ENCODE data around the gene SCARB1. TPM values are rescaled to one million over a fixed set of nuclear protein-coding genes. Genes with fewer than 3 reads are reported as not detected.

Gene SCARB1
- total and polyA plus RNA-seq, 2 of the 13 experiments (the other 11 are each of a cell fraction or from before 2014, with no cell fraction given) = 63.4 to 160 TPM

GRCh38 chr12:124852329-124852831, 11.3 kb downstream of the SCARB1 start (continued):
- TF ChIP-seq ARID3A (IDR thresholded peaks at IDR 0.05; ENCODE audit: low read depth, low read length) = no peak
- TF ChIP-seq ZSCAN12 (CRISPR knock-in tag; IDR thresholded peaks at IDR 0.05) = no peak
- TF ChIP-seq HIC2 (CRISPR knock-in tag; IDR thresholded peaks at IDR 0.05; ENCODE audit: low read depth) = no peak
- no peak for TF ChIP-seq ZNF256 (CRISPR knock-in tag; conservative IDR thresholded peaks at IDR 0.05)
- TF ChIP-seq ZFP36 (IDR thresholded peaks at IDR 0.05; ENCODE audit: borderline replicate concordance, low read depth, low read length, partially characterized antibody) = no peak
- peak; percentile 82 for TF ChIP-seq AHDC1 (CRISPR knock-in tag; IDR thresholded peaks at IDR 0.05; ENCODE audit: borderline replicate concordance)
- TF ChIP-seq ZNF503 (CRISPR knock-in tag; IDR thresholded peaks at IDR 0.05) = peak; percentile 69; the same call in 1 of the 2 replicates
- no peak for TF ChIP-seq ZNF136 (CRISPR knock-in tag; IDR thresholded peaks at IDR 0.05; ENCODE audit: low read depth)
- TF ChIP-seq RFXANK (CRISPR knock-in tag; IDR thresholded peaks at IDR 0.05) = no peak
- TF ChIP-seq FOXJ3 (CRISPR knock-in tag; IDR thresholded peaks at IDR 0.05; ENCODE audit: borderline replicate concordance) = peak; percentile 21; the same call in 1 of the 2 replicates
- no peak; the same call in 1 of the 2 replicates for TF ChIP-seq ZFP36L1 (CRISPR knock-in tag; IDR thresholded peaks at IDR 0.05)
- TF ChIP-seq ZBTB7B (CRISPR knock-in tag; IDR thresholded peaks at IDR 0.05) = peak; percentile 100
- TF ChIP-seq SRSF1 (optimal IDR thresholded peaks at IDR 0.05; ENCODE audit: low read depth, low read length) = no peak
- TF ChIP-seq RELA (CRISPR knock-in tag; IDR thresholded peaks at IDR 0.05) = no peak
- TF ChIP-seq ZNF138 (CRISPR knock-in tag; IDR thresholded peaks at IDR 0.05; ENCODE audit: low read depth) = no peak
- TF ChIP-seq ZBTB10 (CRISPR knock-in tag; IDR thresholded peaks at IDR 0.05; ENCODE audit: borderline replicate concordance) = peak; percentile 54; the same call in 1 of the 2 replicates
